ENCODE measurements around the gene ANTXR1.

Gene ANTXR1

DNA sequence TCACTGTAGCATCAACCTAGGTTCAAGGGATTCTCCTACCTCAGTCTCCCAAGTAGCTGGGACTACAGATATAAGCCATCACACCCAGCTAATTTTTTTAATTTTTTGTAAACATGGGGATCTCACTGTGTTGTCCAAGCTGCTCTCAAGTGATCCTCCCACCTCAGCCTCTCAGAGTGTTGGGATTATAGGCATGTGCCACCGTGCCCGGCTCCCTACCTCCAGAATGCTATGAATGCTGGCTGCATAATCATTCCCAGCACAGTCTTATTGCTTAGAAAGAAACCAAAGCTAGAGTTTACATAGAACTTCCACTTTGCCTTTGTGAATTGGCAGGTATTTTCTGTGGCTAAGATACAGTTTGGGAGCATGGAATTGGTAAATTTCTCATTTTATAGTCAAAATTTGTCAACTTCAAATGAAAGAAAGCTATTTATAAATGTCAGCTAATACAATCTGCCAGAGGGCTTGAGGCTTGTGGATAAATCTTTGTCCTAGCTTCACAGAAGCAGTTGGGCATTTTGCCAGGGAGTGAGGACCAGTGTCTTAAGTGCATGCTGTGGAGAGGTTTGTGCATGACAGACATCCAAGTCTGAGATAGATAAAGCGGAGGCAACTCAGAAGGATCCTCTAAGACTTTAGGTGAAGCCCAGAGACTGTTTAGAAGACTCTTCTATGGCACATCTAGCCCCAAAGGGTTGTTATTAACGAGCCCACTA, 175.4 kb downstream of the ANTXR1 start:
- no peak for DNase-seq

DNA sequence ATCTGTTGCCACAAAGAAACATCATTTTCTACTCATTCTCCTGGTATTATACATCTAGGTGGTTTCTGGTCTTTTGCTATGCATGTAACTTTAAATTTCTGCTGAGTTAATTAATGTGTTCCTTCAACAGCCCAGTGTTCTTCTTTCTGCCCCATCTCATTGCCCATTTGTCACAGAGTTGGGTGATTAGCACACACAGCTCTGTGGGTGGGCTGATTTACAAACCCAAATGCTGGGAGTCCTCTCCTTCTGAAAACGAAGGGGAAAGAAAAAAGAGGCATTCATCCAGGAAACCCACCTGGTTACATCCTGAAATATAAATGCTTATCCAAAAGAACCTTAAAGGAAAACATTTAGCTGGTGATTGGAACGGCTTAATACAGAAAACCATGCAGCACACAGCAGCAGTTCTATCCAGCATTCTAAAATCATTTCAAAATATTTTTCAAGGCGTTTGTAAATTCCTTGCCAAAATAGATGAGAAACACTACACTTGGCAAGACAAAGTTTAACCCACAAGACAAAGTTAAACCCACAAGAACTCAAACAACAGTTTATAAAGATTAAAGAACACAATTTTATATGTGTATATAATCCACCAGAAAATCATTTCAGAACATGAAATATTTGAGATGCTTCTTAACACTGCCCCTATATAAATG, 177.9 kb downstream of the ANTXR1 start:
- DNase-seq, result no peak

DNA sequence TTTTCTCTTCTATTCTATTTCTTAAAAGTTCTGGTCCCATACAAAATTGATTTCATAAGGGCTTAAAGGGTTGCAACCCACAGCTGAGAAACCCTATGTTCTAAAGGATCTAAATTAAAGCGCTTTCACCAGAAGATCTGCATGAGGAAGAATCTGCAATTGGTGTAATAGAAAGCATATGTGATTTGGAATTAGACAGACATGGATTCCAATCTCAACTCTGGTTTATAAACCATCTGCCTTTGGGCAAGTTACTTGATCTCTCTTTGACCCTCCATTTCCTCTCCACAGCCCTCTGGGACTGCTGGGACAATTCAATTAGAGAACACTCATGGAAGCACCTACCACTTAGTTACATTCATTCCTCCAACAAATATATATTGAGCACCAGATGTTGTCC, 178.7 kb downstream of the ANTXR1 start:
- DNase-seq, result no peak

DNA sequence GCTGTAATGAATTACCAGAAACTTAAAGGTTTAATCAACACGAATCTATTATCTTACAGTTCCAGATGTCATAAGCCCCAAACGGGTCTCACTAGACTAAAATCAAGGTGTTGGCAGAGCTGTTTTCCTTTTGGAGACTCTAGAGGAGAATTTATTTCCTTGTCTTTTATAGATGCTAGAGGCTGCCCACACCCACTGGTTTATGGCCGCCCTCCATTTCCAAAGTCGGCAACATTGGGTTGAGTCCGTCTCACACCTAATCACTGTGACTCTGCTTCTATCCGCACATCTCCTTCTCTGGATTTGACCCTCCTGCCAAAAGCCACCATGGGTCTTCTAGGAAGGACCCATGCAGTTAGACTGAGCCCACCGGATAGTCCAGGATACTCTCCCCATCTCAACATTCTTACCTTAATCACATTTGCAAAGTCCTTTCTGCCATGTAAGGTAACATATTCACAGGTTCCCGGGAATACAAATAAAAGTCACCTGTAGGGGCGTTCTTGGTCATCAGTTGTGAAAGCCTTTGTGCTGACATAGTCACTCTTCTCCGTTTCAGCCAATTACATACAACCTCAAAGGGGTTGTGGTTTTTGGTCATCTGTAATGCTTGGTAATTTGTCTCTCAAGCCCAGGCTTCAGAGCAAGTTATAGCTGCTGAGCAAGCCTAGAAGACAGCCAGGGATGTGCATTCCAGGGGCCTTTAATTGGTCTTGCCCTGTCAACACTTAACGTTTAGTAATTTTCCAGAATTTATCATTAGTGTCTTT, 179.4 kb downstream of the ANTXR1 start:
- DNase-seq, result no peak

DNA sequence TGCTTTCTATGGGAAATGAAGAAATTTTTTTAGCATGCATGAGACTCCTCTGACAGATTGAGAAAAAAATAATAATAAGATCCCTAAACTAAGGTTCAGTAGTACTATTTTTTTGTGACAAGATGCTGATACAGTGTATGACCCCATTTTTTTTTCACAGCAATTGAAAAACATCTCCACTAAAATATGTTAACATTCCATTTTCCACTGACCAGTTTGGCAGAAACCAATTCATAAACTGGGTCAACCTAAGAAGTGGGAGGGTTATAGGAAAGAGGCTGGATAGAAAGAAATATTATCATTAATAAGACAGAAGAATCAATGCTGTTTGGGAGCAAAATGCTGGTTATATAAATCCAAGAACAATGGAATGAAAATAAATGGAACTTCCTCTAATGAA, 182.7 kb downstream of the ANTXR1 start:
- DNase-seq, result no peak

DNA sequence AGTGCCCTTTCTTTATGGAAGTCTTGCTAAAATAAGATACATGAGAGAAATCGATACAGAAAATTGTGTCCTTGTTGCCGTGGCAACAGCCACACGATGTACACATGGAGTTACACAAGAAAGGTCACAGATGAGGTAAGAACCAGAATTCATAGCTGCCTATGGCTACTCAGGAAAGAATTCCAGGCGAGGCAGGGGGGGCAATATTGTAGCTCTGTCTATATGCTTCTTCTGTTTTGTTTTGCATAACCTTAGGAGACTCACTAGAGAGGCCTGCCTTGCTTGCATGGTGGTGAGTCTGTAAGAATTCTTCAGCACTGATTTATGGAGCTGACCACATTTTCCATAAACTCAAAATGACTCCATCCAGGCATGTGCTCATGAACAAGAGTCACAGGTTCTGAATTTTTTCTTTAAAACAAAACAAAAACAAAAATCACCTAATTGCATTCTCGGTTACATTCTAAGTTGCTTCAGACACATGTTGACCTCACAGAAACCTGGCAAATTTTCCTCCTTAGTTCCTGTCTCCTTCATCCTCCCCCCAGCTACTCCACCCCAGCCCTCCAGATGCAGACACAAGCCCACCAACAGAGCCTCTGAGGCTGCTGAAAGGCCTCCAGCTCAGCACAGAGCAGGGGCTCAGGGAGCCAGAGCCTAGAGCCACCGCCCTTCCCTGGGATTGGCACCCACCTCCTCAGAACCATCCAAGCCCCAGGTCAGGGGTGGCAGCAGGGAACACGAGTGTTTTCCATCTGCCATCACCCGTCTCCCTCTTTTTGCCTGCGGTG, 183.5 kb downstream of the ANTXR1 start:
- no peak for DNase-seq

DNA sequence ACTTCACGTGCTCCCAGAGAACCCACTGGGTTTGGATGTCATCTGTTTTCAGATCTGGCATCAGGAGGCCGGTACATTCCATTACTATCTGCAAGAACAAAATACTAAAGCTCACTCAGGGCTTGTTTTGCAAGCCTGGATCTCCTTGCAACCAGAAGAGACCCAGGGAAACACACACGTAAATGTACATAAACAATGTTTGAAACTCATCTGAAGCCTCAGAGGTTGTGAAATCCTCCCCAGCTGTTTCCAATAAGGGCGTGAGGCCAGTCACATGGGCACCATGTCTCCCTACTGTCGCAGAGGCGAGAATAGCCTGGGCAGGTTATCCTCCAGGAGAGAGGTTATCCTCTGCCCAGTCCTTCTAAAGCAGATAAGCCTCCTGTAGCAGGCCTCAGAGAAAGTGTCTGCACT, 187.1 kb downstream of the ANTXR1 start:
- no peak for DNase-seq

DNA sequence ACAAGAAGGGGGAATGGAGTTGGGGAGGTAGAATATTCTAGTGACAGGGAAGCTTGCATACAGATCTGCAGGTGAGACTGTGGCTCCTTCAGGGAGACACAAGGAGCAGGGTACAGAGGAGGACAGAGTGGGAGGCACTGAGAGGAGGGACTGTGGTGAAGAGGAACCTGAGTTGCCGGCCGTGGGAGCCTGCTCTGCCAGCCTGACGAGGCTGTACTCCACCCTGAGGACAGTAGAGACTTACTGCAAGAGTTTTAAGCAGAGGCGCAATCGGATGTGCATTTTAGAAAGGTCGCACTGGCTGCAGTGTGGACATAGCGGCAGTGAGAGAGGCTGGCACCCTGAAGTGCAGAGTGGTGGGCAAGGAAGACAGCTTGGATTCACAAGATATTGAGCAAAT, 188.3 kb downstream of the ANTXR1 start:
- no peak for DNase-seq

DNA sequence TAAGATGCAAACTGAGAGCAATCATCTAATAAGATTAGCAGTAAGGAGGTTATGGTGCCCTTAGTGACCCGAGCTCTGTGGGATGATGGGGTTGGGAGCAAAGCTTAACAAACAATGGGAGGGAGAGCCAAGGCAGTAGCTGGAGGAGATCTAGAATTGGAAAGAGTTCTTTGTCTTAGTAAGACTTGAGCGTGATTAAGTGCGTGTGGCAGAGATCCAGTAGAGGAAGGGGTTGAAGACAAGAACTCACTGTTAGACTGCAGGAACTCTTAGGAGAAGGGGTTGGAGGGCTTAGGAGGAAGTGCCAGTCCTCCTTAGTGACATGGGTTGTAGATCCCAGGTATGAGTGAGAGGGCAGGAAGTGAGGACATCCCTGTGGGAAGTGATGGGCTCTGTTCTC, 189.3 kb downstream of the ANTXR1 start:
- DNase-seq, result no peak

DNA sequence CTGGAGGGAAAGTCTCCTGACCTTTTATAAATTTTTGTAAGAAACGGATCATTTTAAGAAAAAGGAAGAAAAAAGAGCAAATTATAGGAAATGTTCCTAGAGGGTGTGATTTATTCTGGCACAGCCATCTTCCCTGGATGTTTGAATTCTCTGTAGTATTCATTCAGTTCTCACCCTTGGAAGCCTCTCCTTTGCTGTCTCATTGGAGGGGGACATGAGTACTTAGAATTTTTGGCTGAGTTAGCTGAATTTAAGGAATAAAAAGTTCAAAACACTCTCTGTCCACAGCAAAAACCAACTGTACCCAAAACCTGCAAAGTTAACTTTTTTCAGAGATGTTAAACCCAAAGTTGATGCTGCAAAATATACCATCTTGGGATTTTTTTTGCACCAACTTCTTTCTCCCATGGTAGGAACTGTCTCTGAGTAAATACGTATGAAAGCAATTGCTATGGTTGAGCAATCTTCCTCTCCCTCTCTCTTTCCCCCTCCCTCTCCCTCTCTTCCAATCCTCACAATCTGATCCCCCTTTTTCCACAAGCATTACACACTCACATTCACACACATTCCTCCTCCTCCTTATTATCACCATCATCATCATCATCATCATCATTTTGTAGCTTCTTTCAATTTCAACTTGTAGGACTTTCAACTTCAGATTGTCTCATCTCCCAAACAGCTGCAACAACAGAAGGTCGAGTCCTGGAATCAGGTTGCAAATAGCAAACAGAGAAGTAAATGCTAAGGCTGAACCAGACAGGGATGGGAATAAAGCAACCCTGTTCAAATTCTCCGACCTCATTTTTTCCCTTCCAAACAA, 190.4 kb downstream of the ANTXR1 start:
- DNase-seq, result no peak

DNA sequence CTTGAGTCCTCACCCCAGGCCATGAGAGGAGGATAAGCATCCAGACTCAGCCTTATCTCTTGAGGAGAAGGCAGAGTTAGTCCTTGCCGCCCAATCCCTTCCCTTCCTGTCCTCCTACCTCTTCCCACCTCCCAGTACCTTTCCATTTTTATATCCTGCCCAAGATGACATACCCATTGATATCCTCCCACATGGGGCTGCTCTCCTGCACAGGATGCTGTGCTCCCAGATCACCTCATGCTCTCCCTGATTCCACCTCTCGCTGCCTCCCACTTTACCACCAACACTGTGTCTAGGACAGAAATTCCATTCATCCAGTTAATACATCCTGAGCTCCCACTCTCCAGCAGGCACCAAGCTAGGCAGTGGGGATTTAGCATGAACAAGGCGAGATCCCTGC, 191.7 kb downstream of the ANTXR1 start:
- DNase-seq, result no peak

DNA sequence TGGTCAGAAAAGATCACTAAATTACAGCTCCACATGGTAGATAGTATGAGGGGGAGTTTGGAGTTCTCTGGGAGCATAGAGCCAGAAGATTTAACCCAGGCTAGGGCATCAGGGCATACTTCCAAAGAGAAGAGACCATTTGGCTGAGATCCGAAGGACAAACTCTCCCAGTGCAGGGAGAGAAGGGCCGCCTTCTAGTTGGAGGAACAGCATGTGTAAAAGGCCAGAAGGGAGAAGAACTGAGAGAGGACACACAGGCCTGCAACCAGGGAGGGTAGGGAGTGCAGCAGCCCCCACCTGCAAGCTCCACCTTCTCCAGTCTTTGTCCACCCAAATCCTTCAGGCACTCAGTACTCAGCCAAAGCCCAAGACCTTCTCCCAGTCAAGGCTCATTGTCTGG, 192.1 kb downstream of the ANTXR1 start:
- DNase-seq, result no peak

DNA sequence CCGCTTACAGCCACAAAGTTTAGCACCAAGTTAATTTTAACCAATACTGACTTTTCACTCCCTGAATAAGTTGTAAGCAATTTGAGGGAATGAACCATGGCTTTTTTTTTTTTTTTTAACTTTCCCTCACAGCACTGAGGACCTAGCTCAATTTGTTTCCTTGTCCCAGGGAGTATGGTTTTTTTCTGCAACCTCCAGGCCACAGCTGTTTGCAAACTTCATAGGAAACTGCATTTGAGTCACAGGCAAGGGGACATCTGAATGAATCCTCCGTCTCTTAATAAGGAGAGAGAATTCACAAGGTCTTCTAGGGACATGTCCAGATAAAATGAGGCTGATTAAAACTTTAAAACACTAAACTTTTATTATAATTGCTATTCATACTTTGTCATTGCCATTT, 192.5 kb downstream of the ANTXR1 start:
- DNase-seq, result no peak

DNA sequence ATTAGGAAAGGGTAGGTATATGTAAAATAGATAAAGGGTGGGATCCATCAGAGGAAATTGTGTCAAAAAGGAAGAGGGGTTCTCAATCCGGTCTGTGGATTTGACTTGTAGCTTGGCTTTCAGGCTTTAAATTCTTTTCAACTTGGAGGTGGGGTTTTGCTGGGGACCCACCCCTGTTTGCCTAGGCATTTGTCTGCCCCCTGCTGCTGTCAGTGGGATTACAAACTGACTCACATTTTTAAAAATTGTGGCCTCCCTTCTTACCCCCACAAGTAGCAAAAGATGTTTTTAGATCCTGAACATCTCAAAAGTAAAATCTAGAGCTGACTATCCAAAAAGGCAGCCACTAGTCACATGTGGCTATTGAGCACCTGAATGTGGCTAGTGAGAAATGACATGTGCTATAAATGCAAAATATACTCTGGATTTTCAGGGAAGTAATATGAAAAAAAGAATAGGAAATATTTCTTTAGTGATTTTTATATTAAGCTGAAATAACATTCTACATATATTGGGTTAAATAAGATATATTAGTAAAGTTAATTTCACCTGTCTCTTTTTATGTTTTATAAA, 195.1 kb downstream of the ANTXR1 start:
- DNase-seq, result no peak

DNA sequence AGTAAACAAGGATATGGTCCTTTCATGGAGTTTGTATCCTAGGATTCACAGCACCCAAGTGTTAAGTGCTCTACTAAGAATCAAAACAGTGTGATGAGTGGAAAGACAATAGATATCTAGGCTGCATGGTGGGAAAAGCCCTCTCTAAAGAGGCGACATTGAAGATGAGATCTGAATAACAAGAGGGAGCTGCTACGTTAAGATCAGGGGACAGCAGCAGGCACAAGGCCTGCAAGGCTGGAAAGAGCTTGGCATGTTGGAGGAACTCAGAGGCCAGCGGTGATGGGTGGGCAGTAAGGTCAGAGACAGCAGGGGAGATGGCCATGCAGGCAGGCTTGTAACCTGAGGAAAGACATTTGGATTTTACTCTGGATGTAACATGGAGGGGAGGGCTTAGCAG, 196.5 kb downstream of the ANTXR1 start:
- DNase-seq, result no peak

DNA sequence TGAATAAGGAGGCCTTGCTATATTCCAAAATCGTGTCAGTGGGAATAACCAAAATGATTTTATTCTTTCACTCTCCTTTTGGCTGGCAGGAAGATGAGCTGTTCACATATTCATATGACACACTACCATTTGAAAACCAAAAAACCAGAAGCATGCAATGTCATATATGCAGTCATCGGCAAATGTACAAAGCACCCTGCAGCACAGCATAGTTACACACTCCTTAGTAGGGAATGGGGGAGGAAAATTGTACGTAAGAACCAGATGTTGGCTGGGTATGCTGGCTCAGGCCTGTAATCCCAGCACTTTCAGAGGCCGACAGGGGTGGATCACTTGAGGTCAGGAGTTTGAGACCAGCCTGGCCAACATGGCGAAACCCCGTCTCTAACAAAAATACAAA, 197.4 kb downstream of the ANTXR1 start:
- DNase-seq, result no peak

DNA sequence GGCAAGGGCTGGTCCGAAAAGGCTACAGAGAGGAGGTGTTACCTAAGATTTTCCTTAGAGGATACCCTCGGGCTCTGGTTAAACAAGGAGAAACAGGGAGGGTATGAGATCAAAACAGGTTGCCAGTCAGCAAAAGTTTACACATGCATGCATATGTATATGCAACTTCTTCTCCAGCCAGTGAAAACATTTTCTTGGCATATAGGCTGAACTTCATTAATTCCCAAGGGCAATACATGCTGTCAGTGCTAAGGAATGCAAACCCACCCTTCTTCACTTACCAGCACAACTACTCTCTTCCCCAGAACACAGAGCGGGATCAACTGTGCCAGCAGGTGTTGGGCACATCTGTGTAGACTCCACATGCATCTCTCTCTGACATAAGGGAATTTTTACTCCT, 198.1 kb downstream of the ANTXR1 start:
- no peak for DNase-seq

DNA sequence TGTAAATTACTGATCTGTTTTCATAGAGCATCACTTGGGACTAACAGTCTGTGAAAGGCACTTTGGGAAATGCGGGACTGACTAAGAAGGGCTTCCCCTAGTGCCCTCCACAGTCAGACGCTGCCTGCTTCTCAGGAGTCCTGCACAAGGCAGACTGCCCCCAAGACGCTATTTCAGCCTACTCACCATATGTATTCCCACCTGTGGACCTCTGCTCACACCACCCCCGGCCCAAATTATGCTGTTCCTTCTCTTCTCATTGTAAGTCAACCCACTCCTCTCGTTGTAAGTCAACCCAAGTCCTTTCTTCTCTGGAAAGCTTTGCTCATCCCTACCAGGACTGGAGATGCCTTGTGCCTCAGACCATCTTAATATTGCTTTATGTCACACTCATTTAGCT, 198.7 kb downstream of the ANTXR1 start:
- no peak for DNase-seq

DNA sequence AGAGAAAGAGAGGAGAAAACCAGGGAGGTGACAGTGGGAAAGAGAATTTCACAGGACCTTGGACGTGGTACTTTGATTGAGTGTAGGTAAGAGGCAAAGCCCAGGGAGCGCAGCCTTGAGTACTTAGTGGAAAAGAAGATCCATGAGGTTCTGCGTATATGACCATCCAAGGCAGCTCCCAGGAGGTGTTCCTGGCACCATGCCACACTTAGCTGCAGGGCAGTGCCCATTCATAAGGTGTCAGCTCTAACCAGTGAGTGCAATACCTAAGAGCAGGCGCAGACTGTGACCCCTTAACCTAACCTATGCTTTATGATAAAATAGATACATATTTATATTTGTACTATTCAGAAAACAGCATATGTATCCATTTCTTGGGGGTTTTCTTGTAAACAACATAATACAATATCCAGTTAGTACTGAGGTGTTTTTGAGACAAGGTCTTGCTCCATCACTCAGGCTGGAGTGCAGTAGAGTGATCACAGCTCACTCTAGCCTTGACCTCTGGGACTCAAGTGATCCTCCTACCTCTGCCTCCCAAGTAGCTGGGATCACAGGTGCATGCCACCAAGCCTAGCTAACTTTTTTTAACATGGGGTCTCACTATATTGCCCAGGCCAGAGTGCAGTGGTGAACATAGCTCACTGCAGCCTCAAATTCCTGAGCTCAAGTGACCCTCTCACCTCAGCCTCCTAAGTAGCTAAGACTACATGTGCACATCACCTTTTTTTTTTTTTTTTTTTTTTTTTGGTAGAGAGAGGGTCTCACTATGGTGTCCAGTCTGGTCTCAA, 199.5 kb downstream of the ANTXR1 start:
- DNase-seq, result no peak

DNA sequence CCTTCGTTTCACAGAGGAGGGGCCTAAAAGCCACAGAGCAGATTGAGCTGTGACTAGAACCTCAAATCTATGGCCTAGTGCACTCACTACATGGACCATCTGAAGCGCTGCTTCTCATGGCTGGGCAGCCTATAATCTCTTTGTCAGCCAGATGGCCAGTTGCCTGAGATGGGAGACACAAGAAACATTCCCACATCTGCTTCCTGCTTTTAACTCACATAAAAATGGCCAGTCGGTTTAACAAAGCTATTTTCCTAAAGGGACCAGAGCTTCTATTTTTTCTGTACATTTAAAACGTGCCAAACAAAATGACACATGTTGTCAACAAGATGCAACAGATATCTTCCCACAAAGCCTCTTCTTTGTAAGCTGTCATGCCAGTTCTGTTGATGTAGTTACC, 200.2 kb downstream of the ANTXR1 start:
- DNase-seq, result no peak

DNA sequence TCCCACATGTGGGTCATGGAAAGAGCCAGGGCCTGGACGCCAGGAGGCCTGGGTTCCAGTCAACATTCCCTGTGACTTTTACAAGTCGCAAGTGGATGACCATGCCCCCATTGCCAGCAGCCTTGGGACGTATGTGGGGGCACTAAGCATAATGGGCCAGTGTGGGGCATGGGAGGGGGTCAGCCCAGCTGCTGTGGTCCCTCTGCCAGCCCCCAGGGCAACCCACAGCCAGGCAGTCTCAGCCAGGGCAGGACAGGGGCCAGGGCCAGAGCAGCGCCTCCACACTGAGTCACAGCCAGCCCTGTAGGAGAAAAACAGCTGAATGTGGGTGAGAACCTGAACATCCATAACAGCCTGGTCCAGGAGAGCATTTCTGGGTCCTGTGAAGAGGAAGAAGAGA, 200.8 kb downstream of the ANTXR1 start:
- DNase-seq, result no peak

All from activated CD4-positive, CD25-positive, alpha-beta regulatory T cell treated with anti-CD3 and anti-CD28 coated beads, Interleukin-2, amount 50 U/mL, for 72 hours (primary cell).